ENCODE data around the gene OR51S1. TPM values are rescaled to one million over a fixed set of nuclear protein-coding genes. Genes with fewer than 3 reads are reported as not detected.
A peak's percentile ranks its signal among the peaks of the same experiment; 100 is the strongest.

OR51S1 gene, protein sequence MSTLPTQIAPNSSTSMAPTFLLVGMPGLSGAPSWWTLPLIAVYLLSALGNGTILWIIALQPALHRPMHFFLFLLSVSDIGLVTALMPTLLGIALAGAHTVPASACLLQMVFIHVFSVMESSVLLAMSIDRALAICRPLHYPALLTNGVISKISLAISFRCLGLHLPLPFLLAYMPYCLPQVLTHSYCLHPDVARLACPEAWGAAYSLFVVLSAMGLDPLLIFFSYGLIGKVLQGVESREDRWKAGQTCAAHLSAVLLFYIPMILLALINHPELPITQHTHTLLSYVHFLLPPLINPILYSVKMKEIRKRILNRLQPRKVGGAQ
- total RNA-seq (2014; rRNA removed; shearing (Covaris generic)) (not detected in 2 replicates), polyA plus RNA-seq (2016; fragmentation: Nextera tagmentation; extraction: Ambion mirVana) (not detected in 2 replicates)

DNA sequence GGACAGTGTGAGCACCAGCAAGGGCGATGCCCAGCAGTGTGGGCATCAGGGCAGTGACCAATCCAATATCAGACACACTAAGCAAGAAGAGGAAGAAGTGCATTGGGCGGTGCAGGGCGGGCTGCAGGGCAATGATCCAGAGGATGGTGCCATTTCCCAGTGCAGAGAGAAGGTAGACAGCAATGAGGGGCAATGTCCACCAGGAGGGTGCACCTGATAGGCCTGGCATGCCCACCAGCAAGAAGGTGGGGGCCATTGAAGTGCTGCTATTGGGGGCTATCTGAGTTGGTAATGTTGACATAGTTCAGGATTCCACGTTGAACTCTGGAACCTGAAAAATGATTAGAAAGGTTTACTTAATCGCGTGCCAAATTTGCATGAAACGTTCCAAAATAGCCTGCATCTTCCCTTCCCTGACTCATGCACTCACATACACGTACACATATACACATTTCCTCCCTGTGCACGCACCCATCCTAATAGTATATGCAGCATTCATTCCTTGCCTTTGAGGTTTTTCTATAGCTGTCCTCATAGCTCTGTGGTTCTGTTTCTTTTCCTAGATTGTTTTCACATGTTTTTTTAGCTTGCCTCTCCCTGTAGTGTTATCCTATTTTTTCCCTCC lies at the start of gene OR51S1:
TSS of gene OR51S1 (minus strand) at position 301 of the 625 bp plus-strand sequence. CDS start at position 301, 0 bp downstream.
- H3K79me2 ChIP-seq (ENCODE audit: insufficient read depth), result no peaks in the 10 kb centered on the region
- no peaks in the 10 kb centered on the region for H3K9me3 ChIP-seq (ENCODE audit: low read depth)
- H4K20me1 ChIP-seq (ENCODE audit: insufficient read depth), result no peaks in the 10 kb centered on the region
- in situ Hi-C loops (cut with MboI), result no loop called here
- WGBS, 2 experiments (ENCODE audit: low coverage in 1 of 2, low lambda C conversion rate in 2 of 2, missing lambda C conversion rate in 2 of 2), result 19 to 20% methylated on average over 9 of the region's 9 CpGs
- H3K27ac ChIP-seq, result no peak within 1 kb of the TSS
- no peaks in the 10 kb centered on the region for H3K27me3 ChIP-seq (replicated peaks; ENCODE audit: insufficient read depth)
- no peaks in the 10 kb centered on the region for H3K4me1 ChIP-seq (ENCODE audit: insufficient read depth)
- no peak within 1 kb of the TSS for H2AFZ ChIP-seq
- H3K9ac ChIP-seq, result no peak within 1 kb of the TSS
- no peaks in the 10 kb centered on the region for H3K9me2 ChIP-seq (ENCODE audit: insufficient read depth)
- TF ChIP-seq EZH2phosphoT487 (IDR thresholded peaks at IDR 0.05; ENCODE audit: insufficient read depth, low read depth) (no peak), EZH2 (IDR thresholded peaks at IDR 0.05; ENCODE audit: insufficient read depth, poor library complexity, severe bottlenecking) (no peak)
- no peak for DNase-seq
- no peaks in the 10 kb centered on the region for H3F3A ChIP-seq (ENCODE audit: insufficient read depth)
- H3K36me3 ChIP-seq (ENCODE audit: low read depth), result no peaks in the 10 kb centered on the region
- H3K4me2 ChIP-seq (ENCODE audit: unreplicated experiment), result no peak within 1 kb of the TSS
- no peak within 1 kb of the TSS for H3K4me3 ChIP-seq

DNA sequence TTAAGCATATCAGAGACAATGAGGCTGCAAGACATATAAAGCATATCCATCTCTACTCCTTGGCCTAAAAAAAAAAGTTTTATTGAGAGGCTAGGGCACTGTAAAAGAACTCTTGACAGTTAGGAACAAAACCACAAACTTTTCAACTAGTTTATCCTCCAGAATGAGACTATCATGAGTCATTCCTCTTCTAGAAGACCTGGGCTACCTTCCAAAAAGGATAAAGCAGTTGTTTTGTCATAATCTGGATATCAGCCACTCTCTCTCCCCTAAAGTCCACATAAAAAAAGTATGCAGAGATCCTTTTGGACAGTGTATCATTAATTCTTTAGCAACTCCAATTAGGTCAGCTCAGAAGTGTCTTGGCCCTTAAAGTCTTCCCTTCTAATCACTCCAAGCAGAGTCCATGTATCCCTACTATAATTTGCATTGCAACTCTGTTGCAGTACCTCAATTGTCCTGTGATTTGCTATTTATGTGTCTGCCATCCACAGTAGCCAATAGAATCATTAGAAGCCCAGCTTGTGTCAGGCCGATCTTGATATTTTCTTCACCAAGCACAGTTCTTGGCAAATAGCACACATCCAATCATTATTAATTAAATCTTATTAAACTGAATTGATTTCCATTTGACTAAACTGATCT lies 43.1 kb upstream of the OR51S1 start:
- TF ChIP-seq EZH2 (IDR thresholded peaks at IDR 0.05; ENCODE audit: insufficient read depth, poor library complexity, severe bottlenecking), result no peak
- no peak overlapping the region for H3K9ac ChIP-seq
- WGBS, 2 experiments (ENCODE audit: low coverage in 1 of 2, low lambda C conversion rate in 2 of 2, missing lambda C conversion rate in 2 of 2), result 63 to 71% methylated on average over 1 of the region's 1 CpG

DNA sequence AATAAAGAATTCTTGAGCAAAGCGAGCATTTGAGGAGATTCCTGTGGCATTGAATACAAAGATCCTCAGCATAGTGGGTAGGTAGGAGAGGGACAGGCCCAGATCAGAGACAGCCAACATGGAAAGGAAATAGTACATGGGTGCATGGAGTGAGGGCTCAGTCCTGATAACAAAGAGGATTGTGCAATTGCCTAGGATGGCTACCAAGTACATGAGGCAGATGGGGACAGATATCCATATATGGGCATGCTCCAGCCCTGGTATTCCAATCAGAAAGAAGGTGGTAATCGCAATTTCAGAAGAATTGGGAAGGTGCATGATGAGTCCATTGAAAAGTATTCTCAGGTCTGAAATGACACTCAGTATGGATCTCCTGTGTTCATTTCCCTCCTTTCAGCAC lies 41.3 kb upstream of the OR51S1 start:
- Histone ChIP-seq H4K20me1 (ENCODE audit: insufficient read depth) (no peaks in the 10 kb centered on the region), H3K27me3 (replicated peaks; ENCODE audit: insufficient read depth) (no peaks in the 10 kb centered on the region), H2AFZ (no peak overlapping the region), H3K4me2 (ENCODE audit: unreplicated experiment) (no peak overlapping the region), H3K9ac (no peak overlapping the region), H3K9me3 (ENCODE audit: low read depth) (no peaks in the 10 kb centered on the region), H3K36me3 (ENCODE audit: low read depth) (no peaks in the 10 kb centered on the region), H3K27ac (no peak overlapping the region), H3K79me2 (ENCODE audit: insufficient read depth) (no peaks in the 10 kb centered on the region), H3F3A (ENCODE audit: insufficient read depth) (peaks cover 12% of the 10 kb centered on the region), H3K4me1 (ENCODE audit: insufficient read depth) (no peaks in the 10 kb centered on the region), H3K9me2 (ENCODE audit: insufficient read depth) (peaks cover 4% of the 10 kb centered on the region; the same call in 1 of the 2 replicates), H3K4me3 (no peak overlapping the region)
- in situ Hi-C loops (cut with MboI), result no loop called here
- 35 to 36% methylated on average over 2 of the region's 2 CpGs for WGBS, 2 experiments (ENCODE audit: low coverage in 1 of 2, low lambda C conversion rate in 2 of 2, missing lambda C conversion rate in 2 of 2)
- no peak for DNase-seq
- TF ChIP-seq EZH2phosphoT487 (IDR thresholded peaks at IDR 0.05; ENCODE audit: insufficient read depth, low read depth) (no peak), EZH2 (IDR thresholded peaks at IDR 0.05; ENCODE audit: insufficient read depth, poor library complexity, severe bottlenecking) (no peak)

More for the DNA sequence above, 43.1 kb upstream of the OR51S1 start:
- Histone ChIP-seq H3K4me3 (no peak overlapping the region), H3K4me2 (ENCODE audit: unreplicated experiment) (no peak overlapping the region), H3K79me2 (ENCODE audit: insufficient read depth) (no peaks in the 10 kb centered on the region), H3F3A (ENCODE audit: insufficient read depth) (peaks cover 12% of the 10 kb centered on the region), H3K9me3 (ENCODE audit: low read depth) (no peaks in the 10 kb centered on the region), H3K36me3 (ENCODE audit: low read depth) (no peaks in the 10 kb centered on the region), H3K9me2 (ENCODE audit: insufficient read depth) (peaks cover 4% of the 10 kb centered on the region; the same call in 1 of the 2 replicates), H3K27ac (no peak overlapping the region), H4K20me1 (ENCODE audit: insufficient read depth) (no peaks in the 10 kb centered on the region), H2AFZ (no peak overlapping the region), H3K27me3 (replicated peaks; ENCODE audit: insufficient read depth) (no peaks in the 10 kb centered on the region), H3K4me1 (ENCODE audit: insufficient read depth) (no peaks in the 10 kb centered on the region)
- peak; percentile 90 for DNase-seq
- in situ Hi-C loops (cut with MboI), result no loop called here

DNA sequence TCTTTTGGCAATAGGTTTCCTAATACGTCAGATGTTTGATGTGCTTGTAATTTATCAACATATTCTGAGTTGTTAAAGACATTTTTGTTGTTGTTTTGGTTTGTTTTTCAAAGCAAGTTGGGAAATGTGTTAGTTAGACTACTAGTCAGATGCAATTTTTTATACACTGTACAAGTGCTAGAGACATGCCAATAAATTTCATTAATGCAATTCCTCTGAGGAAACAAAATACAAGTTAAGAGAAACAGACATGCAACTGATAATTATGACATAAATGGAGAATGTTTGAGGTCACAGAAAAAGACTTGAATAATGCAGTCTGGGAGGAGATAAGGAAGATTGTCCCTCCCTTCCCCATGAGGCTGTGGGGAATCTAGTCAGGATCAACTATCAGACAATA lies 38.6 kb upstream of the OR51S1 start:
- no peak overlapping the region for H3K27ac ChIP-seq
- DNase-seq, result no peak

More for the DNA sequence above, 38.6 kb upstream of the OR51S1 start:
- H3K9ac ChIP-seq, result no peak overlapping the region
- H3K9me2 ChIP-seq (ENCODE audit: insufficient read depth), result peaks cover 4% of the 10 kb centered on the region; the same call in 1 of the 2 replicates
- no peak for TF ChIP-seq EZH2 (IDR thresholded peaks at IDR 0.05; ENCODE audit: insufficient read depth, poor library complexity, severe bottlenecking)
- no peak for TF ChIP-seq EZH2phosphoT487 (IDR thresholded peaks at IDR 0.05; ENCODE audit: insufficient read depth, low read depth)
- H3K4me1 ChIP-seq (ENCODE audit: insufficient read depth), result no peaks in the 10 kb centered on the region
- in situ Hi-C loops (cut with MboI), result no loop called here
- H2AFZ ChIP-seq, result no peak overlapping the region
- no peaks in the 10 kb centered on the region; the same call in 1 of the 2 replicates for H3K27me3 ChIP-seq (replicated peaks; ENCODE audit: insufficient read depth)
- WGBS, 2 experiments (ENCODE audit: low coverage in 1 of 2, low lambda C conversion rate in 2 of 2, missing lambda C conversion rate in 2 of 2), result 0% methylated on average over 1 of the region's 1 CpG
- no peaks in the 10 kb centered on the region for H3K36me3 ChIP-seq (ENCODE audit: low read depth)
- H3K4me2 ChIP-seq (ENCODE audit: unreplicated experiment), result no peak overlapping the region
- no peak overlapping the region for H3K4me3 ChIP-seq
- no peaks in the 10 kb centered on the region for H3K79me2 ChIP-seq (ENCODE audit: insufficient read depth)
- H4K20me1 ChIP-seq (ENCODE audit: insufficient read depth), result no peaks in the 10 kb centered on the region
- peaks cover 12% of the 10 kb centered on the region for H3F3A ChIP-seq (ENCODE audit: insufficient read depth)
- no peaks in the 10 kb centered on the region for H3K9me3 ChIP-seq (ENCODE audit: low read depth)
